NCI-H774 (cell line): Measurements from ENCODE around the gene CDC42EP2.

Experiments
- DNase-seq: peaks from one replicate; lab custom pipeline; 2025; lab: John Stamatoyannopoulos, UW

CDC42EP2 gene

DNA sequence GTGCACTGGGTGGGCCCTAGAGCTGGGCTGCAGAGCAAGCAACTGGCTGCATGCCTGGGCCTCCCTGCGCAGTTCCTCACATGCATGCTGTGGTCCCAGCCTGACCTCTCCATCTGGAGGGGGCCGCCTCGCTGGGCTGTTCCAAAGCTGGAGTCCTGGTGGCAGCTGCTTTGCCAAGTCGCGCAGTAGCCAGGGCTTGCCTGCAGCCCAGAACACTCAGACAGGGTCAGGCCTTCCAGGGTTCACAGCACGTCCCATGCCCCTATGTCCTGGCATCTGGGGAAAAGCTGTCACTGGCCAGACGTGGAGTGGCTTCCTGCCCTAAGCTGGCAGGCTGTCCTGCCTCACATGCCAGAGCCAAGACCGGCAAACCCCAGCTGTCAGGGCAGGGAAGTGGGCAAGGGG is 16.5 kb upstream of the CDC42EP2 start:
- no peak for DNase-seq

DNA sequence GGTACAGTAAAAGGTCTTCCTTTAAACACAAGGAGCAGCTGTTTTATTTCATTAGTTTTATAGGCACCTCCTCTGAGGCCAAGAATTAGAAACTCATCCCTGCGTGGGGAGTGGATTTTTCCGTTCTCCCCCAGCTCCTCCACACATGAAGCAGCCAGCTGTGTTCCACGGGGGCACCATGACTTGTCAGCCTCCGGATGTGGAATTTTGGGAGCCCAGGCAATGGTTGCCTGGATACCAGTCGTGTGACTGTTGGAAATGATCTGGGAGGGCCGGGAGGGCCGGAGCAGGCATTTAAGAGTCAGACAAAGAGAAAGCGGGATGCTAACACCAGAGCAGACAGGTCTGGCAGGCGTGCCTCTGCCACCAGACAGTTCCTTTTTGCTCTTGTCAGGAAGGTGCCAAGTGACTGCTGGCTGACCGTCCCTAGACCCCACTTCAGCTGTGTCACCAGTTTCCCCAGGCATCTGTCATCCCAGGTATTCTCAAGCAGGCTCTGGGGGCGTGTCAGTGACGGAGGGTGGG is 15.9 kb upstream of the CDC42EP2 start:
- no peak for DNase-seq

DNA sequence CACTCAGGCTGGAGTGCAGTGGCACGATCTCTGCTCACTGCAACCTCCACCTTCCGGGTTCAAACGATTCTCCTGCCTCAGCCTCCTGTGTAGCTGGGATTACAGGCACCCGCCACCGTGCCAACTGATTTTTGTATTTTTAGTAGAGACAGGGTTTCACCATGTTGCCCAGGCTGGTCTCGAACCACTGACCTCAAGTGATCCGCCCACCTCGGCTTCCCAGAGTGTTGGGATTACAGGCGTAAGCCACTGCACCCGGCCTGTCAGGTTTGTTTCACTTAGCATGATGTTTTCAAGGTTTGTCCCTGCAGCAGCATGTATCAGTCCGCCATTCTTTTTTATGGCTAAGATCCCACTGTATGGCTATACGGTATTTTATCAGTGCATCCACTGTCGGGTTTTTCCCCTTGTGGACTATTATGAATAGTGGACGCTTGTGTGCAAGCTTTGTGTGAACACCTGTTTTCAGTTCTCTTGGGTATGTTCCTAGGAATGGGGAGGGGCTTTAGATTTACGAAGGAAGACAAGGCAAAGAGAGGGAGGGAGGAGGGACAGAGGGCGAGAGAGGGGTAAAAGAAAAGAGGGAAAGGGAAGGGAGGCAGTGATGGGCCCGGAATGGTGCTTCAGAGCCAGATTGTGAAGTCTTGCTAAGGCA is 13.9 kb upstream of the CDC42EP2 start:
- no peak for DNase-seq

DNA sequence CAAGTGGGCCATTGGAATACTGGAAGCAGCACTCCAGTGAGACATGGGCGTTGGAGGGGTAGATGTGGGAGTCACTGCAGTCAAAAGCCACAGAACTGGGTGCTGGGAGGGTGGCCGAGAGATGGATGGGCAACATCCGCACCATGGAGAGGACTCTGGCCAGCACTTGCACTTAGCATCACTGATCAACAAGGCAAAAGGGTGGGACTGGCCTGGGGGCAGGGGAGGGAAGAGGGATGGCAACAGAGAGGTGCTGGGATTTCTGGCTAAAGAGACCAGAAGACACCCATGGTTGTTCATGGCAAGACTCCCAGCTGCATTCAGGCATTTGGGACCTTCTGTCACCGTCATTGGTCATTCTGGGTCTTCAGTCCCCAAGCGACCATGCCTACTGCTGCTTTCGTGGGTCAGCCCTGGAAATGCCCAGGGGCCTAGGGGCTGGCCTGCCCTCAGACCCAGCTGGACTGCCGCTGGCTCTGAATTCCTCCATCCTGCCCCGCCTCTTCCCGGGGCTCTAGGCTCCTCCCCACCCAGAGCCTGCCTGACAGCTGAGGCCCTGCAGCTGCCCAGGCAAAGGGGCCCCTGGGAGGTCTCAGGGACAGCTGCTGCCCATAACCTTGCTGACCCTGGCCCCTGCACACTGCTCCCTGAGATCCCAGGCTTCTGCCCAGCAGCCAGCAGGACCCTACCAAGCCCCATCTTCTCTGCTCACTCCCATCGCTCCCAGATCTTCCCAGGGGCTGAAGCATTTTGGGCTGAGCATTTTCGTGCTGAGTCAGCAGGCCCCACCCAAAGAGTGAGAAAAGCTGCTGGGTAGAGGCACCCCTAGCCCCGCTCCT is 13.0 kb upstream of the CDC42EP2 start:
- no peak for DNase-seq

DNA sequence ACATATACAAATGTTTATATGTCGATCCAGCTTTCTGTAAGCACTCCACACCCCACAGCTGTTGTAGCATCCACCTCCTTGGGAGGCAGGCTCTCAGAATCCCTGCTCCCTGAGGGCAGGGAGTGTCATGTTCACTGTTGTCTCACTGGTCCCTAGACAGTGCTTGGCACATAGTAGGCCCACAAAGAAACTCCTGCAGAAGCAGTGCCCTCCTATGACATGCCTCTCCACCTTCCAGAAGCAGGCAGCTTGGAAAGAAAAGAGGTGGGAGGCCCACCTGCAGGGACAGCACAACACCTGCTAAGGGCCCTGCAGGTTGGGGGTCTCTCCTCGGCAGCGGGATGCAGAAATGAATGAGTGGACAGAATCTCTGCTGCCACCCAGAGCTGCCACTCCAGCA is 11.1 kb upstream of the CDC42EP2 start:
- no peak for DNase-seq

DNA sequence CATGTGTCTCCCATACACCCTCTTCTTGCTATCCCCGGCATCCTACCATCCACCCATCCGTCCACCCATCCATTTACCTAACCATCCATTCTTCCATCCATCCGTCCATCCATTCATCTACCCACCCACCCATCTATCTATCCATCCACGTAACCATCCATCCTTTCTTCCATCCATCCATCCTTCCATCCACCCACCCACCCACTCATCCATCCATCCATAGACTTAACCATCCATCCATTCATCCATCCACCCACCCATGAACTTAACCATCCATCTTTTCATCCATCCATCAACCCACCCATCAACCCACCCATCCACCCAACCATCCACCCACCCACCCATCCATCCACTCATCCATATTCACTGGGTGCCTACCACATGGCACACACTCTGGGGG is 10.6 kb upstream of the CDC42EP2 start:
- no peak for DNase-seq

DNA sequence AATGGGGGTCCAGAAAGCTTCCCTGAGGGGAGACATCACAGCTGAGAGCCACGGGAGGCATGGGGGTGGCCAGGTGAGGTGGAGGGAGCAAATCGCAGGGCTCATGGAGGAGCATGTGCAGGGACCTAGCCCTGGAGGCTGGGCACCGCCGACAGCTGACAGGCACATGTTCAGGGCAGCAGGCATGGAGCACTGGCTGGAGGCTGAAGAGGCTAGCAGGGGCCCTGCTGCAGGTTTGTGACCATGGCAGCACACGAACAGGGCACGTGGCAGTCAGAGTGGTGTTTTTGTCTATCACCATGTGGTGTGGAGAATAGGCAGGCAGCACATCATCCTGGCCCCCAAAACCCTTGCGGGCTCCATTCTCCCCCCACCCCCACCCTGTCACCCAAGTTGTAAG is 10.1 kb upstream of the CDC42EP2 start:
- no peak for DNase-seq

DNA sequence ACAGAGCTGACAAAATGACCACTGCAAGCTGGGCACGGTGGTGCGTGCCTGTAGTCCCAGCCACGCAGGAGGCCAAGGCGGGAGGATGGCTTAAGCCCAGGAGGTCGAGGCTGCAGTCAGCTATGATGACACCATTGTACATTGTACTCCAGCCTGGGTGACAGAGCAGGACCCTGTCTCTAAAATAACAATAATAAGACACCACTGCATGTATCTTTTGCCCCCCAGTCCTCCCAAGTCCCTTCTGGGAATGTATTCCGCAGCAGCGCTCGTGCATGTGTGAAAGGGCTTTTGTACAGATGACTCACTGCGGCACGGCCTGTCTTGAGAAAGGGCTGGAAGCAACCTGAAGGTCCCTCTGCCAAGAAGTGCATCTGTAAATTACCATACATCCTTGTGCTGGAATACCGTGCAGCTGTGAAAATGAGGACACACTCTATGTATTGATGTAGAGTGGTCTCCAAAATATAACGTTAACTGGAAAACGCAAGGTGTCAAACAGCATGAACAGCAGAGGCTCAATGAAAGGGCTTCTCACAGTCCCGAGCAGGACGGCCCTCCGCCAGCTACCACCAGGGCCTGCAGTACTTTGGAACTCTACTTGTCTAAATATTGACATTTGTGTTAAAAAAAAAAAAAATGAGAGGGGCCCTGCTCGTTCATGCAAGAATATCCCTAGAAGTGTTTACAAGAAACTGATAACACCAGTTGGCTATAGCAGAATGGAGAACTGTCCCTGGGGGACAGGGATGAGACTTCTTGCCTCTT is 9.0 kb upstream of the CDC42EP2 start:
- no peak for DNase-seq

DNA sequence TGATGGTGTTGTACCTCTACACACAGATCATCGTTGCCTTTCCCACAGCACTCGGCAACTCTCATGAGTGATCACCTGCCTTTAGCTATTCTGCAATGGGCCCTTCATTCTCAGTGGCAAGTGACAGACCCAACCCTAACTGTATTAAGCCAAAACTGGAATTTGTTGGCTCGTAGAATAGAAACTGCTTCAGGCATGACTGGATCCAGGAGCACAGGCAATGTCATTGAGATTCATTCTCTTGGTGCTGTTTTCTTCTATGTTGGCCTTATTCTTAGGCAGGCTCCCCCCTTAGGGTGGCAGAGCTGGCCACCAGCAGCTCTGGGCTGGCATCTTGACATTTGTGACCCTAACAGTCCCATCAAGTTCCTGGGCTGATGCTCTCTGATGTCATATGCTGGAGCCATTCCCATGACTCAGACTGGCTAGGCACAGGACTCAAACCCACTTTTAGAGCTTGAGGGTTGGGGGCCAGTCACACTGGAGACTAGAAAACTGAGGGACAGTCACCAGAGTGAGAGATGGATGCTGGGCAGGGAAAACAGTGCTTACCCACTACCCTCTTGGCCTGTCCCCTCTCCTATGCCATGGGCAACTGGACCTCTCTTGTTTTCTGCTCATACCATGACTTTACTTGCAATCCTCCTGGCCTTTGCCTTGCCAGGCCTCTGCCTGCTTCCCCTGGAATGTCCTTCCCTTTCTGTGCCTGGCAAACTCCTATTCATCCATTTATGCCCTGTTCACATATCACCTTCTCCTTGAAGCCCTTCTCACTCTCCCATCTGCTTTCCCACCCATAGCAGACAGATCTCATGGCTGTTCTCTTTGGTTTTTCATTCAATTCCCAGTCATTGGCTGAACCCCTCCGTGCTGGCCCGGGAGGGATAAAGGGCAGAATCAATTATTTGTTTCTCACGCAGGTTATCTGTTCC is 7.1 kb upstream of the CDC42EP2 start:
- no peak for DNase-seq

DNA sequence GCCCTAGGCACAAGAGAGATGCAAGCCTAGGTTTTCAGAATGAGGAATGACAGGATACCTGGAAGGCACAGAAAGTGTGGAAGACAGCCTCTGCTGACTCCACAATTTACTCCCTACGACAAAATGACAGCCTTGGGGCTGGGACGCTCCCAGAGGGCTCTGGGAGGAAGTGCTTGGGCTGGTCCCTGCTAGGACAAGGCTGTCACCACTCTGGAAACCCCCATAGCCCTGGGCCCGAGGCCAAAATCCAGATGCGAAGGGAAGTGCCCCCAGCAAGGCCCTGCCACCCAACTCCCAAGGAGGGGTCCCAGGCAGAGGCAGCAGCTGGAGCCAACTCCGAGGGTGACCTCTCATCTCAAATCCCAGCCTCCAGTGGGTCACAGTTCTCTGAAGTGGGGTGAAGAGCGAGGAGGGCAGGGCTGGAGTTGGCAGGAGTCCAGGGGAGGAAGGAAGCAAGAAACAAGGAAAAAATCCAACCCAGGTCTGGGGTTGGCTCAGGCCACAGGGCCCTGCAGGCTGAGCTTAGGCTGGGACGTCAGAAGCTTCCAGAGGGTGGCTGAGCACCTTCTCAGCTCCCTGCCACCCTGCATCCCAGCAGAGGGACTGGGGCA is 6.3 kb upstream of the CDC42EP2 start:
- no peak for DNase-seq

DNA sequence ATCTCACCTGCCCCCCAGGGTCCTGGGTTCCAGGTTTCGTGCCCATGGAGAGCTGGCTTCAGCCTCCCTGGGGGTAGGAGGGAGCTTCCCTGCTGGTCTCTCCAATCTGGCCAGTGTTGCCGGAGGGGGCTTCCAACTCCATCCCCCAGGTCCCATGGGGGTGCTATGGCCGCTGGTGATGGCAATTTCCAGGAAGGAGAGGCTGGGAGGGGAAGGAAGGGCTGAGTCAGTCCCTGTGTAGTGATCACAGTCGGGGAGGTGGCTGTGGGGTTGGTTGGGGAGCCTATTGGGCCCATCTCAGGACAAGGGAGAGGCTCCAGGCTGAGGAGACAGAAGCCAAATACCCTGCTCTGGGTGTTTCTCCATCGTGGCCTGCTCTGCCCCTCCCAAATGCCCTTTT is 5.7 kb upstream of the CDC42EP2 start:
- no peak for DNase-seq

DNA sequence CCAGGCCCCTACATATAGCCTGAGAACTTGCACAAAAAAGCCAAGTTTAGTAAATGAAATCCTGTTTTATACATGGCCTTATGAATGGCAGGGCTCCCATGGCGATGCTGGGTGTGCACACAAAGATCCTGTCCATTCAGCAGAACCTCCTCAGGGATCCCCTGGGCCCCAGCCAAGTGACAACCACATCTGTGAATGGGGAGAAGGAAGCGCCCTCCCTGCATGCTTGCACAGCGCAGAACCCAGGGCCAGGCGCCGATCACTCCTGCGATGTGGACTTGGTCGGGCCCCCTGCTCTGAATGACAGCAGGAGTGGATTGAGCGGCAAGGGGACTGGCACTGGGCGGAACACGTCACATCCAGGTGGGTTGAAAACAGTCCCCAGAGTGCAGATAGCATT is 4.5 kb upstream of the CDC42EP2 start:
- no peak for DNase-seq

DNA sequence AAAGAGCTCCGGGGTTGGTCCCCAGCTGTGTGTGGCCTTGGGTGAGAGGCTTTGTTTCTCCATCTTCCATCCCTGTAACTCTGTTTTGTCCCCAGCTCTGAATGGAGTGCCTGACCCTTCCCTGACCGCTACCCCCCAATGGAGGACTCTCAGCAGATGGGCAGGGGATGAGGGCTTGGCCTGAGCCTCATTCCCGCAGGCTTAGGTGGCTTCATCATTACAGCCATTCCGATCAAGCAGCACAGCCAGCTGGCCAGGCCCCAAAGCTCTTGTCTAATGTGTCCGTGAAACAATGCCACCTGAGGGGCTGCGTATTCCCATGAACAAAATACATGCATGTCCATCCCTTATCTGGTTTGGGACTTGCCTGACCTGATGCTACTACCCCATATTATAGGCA is 3.9 kb upstream of the CDC42EP2 start:
- DNase-seq = no peak

DNA sequence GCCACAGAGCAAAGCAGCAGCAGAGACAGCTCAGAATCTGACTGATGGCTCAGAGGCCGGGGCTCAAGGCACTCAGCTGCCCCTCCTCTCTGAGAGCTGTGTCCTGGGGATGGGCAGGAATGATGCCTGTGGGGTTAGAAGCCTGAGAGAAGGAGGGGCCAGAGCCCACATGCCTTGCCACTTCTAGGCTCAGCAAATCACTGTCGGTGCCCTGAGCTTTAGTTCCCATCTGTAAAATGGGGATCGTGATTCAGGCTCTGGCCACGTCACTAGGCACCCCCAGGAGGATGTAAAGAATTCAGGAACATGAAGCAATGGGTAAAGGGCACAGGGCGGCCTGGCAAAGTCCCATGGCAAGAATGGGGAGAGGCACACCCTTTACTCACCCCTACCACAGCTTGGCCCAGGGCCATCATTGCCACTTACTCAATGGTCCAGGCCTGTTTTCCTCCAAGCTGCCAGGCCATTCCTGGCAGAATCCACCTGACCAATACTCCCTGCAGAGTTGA is 3.4 kb upstream of the CDC42EP2 start:
- DNase-seq = no peak

DNA sequence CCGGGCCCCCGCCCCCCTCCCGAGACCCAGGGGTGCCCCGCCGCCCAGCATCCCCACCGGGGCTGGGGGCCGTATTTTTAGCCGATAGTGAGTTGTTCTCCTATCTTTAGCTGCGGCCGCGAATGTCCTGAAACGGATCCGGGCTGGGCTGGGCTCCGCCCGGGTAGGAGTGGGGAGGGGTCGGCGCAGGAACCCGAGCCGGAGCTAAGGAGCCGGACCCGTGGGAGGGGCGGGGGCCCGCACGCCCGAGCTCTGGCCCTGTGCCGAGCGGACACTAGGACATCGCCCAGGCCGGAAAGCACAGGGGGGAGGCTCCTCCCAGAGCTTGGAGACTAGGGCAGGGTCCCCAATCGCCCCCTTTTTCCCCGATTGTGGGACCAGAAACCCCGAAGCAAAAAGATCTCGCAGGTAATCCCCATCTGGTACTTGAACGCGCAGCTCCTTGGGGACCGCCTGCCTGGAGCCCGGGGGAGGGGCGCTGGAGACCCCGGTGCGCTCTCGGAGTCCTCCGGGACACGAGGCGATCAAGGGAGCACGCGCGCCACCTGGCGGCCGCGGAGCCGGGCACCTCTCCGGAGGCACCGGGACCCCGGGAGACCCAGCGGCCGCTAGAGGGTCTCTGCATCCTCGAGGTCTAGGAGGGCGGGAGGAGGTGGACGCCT is 669 bp downstream of the CDC42EP2 start:
- peak; percentile 57 for DNase-seq

DNA sequence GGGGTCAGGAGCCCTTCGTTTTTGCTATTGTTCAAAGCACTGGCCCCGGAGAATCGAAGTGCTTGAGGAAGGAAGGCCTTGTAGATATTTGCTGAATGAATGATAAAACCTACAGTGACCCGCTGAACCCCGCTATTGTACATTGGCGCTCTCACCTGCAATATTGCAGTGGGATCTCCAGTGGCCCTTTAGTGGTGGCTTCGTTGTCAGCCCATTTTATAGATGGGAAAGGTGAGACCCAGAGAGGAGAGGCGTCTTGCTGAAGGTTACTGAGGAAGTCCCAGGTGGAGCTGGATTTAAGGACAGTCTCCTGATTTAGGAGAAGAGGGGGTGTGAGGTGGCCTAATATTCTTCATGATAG is 1.2 kb downstream of the CDC42EP2 start:
- DNase-seq = no peak

DNA sequence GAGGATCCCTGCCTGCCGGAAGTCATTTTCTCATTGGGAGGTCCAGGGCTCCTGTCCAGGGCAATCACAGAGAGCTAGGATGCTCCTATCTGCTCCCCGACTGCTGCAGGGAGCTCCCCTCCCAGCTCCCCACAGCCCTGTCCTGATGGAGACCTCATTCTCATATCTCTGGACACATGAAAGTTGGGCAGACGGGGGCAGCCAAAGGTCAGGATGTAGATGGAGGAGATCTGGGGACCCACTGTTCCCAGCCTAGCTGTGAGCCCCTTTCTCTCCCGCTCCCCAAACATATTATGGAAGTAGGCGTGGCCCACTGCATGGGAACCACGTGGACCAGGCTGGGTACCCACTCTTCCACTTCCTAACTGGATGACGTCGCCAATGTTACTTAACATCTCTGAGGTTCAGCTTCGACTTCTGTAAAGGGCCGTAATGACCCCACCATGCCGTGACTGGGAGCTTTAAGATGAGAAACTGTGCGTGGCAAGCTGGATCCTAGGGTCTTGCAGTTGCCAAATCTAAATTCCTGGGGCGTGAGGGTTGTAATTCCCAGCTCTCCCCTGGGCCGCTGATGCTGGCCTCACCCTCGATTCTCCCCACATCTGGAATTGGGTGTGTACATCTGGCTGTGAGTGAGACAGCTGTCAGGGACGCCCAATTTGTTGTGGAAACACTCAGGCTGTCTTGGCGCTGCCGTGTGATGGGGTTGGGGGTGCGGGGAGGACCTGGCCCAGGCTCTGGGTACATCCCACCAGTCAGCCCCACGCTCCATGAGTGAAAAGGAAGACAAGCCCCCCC is 1.8 kb downstream of the CDC42EP2 start:
- DNase-seq = no peak

DNA sequence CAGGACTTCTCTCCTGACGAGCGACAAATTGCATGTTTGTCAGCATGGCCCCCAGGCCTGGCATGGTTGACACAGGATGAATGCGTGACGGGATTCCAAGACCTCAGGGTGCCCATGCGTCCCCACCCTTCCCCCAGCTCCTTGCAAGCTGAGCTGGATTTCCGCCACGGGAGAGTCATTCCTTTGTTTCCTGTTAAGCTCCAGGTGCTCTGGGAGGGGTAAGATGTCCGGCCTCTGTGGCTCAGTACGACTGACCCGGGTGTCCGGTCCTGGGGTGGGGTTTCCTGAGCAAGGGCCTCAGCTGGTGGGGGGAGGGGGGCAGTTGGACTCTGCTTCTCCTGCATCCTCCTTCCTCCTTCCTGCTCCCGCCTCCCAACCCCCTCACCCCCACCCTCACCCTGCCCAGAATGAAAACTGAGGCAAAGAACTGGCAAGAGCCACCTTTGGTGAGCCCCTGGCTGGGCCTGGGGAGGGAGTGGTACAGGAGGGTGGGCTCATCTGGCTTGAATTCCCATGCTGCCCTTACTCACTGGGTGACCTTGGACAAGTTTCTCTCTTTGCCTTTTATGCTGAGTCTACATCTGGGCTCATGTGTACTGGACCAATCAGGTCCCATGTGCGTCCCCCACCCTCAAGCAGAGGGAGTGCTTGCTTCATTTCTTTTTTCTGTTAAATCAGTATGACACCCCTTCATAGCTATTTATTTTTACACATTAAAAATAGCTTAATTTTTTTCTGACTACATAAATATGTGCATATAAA is 2.5 kb downstream of the CDC42EP2 start:
- peak; percentile 17 for DNase-seq
